Left ventricle myocardium inferior (tissue), 1 donor: ENCODE results near the gene SPCS2. TPM values are rescaled to one million over a fixed set of nuclear protein-coding genes. Genes with fewer than 3 reads are reported as not detected.
"Not testable (repeated sequence)": the region's sequence is repeated elsewhere in the genome, so short reads cannot be mapped to it uniquely, and the experiment has no call there.

Experiments used
- DNase-seq: peaks from one replicate; pipeline ENCODE4 v3.0.0-alpha.2; 2020
- H3K27ac ChIP-seq: fragments of 200-600 bp; replicated peaks from 2 replicates; pipeline ENCODE4 v1.8.0; 2021
- H3K27me3 ChIP-seq: fragments of 200-600 bp; 2 replicates; pipeline ENCODE4 v1.8.0; 2021; ENCODE audit warnings: low read depth
- H3K36me3 ChIP-seq: fragments of 200-600 bp; 2 replicates; pipeline ENCODE4 v1.8.0; 2021
- H3K4me1 ChIP-seq: fragments of 200-600 bp; 2 replicates; pipeline ENCODE4 v1.8.0; 2021
- H3K4me3 ChIP-seq: fragments of 200-600 bp; 2 replicates; pipeline ENCODE4 v1.8.0; 2021; ENCODE audit warnings: mild to moderate bottlenecking, moderate library complexity
- H3K9me3 ChIP-seq: fragments of 200-600 bp; replicated peaks from 2 replicates; pipeline ENCODE4 v1.8.0; 2021
- CTCF ChIP-seq: fragments of 200-600 bp; IDR thresholded peaks from 2 replicates; pipeline ENCODE4 v1.8.0; 2021; ENCODE audit warnings: antibody characterized with exemption, mild to moderate bottlenecking, borderline replicate concordance
- intact Hi-C: fragments of 100-400 bp; cut with micrococcal nuclease; formaldehyde crosslinking; loops from one replicate; pipeline ENCODE4 v1.11.0; 2022
- total RNA-seq: library from RNA; stranded (reverse); fragmentation: NEBNext Ultra II Directional; extraction: Animal tissue kit (Norgen Biotek cat#: 25700); gene quantifications from one replicate; pipeline ENCODE4 v1.2.1, GENCODE V29; 2021
- donor health status: DM: no; HTN: yes; CAD: no; lungs with severe emphysema.

Gene SPCS2
- total RNA-seq, 1 donor from 2014 or later, result 103 TPM

- Histone ChIP-seq H3K27me3 (no peaks in the 10 kb centered on the region), H3K27ac (peak within 1 kb of the TSS; percentile 67), H3K9me3 (no peaks in the 10 kb centered on the region), H3K4me3 (peak within 1 kb of the TSS; percentile 73), H3K4me1 (peaks cover 19% of the 10 kb centered on the region), H3K36me3 (no peaks in the 10 kb centered on the region)
- peak; percentile 82 for DNase-seq
- intact Hi-C loops, result no loop called here
- TF ChIP-seq CTCF, result no peak
These were observed 39.6 kb downstream of the SPCS2 start, which contains the start of gene NEU3 for GRCh38 chr11:74988541-74989259. Gene NEU3 (plus strand): TSS chr11:74988933. CDS start chr11:74989061, 128 bp downstream.

GRCh38 chr11:74989260-74989638 is 40.2 kb downstream of the SPCS2 start:
- no peaks in the 10 kb centered on the region for H3K36me3 ChIP-seq
- DNase-seq, result no peak
- peak overlapping the region; percentile 67 for H3K27ac ChIP-seq
- TF ChIP-seq CTCF, result no peak
- H3K9me3 ChIP-seq, result no peaks in the 10 kb centered on the region
- peak overlapping the region; percentile 73 for H3K4me3 ChIP-seq
- intact Hi-C loops, result no loop called here
- peaks cover 19% of the 10 kb centered on the region for H3K4me1 ChIP-seq
- H3K27me3 ChIP-seq, result no peaks in the 10 kb centered on the region

GRCh38 chr11:74990150-74990549 is 41.1 kb downstream of the SPCS2 start:
- H3K9me3 ChIP-seq, H3K36me3 ChIP-seq, H3K27me3 ChIP-seq, H3K27ac ChIP-seq, H3K4me3 ChIP-seq, intact Hi-C loops, DNase-seq: not testable (repeated sequence)
- peaks cover 19% of the 10 kb centered on the region for H3K4me1 ChIP-seq

- H3K27me3 ChIP-seq, result no peaks in the 10 kb centered on the region
- TF ChIP-seq CTCF, result no peak
- DNase-seq, result no peak
- peaks cover 15% of the 10 kb centered on the region for H3K36me3 ChIP-seq
- peaks cover 19% of the 10 kb centered on the region for H3K4me1 ChIP-seq
- no peak overlapping the region for H3K27ac ChIP-seq
- no peak overlapping the region for H3K4me3 ChIP-seq
- no peaks in the 10 kb centered on the region for H3K9me3 ChIP-seq
- intact Hi-C loops, result no loop called here
These were observed 41.9 kb downstream of the SPCS2 start for GRCh38 chr11:74990941-74991340.

GRCh38 chr11:74992852-74993251 is 43.8 kb downstream of the SPCS2 start:
- TF ChIP-seq CTCF, result no peak
- no peak for DNase-seq
- intact Hi-C loops, result no loop called here
- Histone ChIP-seq H3K36me3 (peaks cover 15% of the 10 kb centered on the region), H3K4me1 (peaks cover 19% of the 10 kb centered on the region), H3K4me3 (no peak overlapping the region), H3K9me3 (no peaks in the 10 kb centered on the region), H3K27me3 (no peaks in the 10 kb centered on the region), H3K27ac (no peak overlapping the region)

- Histone ChIP-seq H3K4me1 (no peaks in the 10 kb centered on the region), H3K36me3 (peaks cover 8% of the 10 kb centered on the region), H3K9me3 (no peaks in the 10 kb centered on the region), H3K4me3 (no peak overlapping the region), H3K27ac (no peak overlapping the region), H3K27me3 (no peaks in the 10 kb centered on the region)
- TF ChIP-seq CTCF, result no peak
- intact Hi-C loops, result no loop called here
- DNase-seq, result no peak
These were observed 51.9 kb downstream of the SPCS2 start for GRCh38 chr11:75000975-75001354.
